IMR-90 (cell line): ENCODE data around the gene SLC6A15. TPM values are rescaled to one million over a fixed set of nuclear protein-coding genes. Genes with fewer than 3 reads are reported as not detected.

ENCODE experiments used
- ATAC-seq: fragments of 200-7000 bp; cut with Tn5 transposase; 2 replicates; pipeline ENCODE4 v1.9.1; 2020; ENCODE audit warnings: low read depth, mild to moderate bottlenecking, moderate library complexity
- BruUV-seq: library from RNA; stranded (reverse); fragments of 400-500 nt; replicated peaks from 2 replicates; lab custom pipeline; 2021; lab: Mats Ljungman, UMichigan
- CTCF ChIA-PET: fragments of 300-600 bp; formaldehyde crosslinking; extraction: SDS; loops from one replicate; lab custom pipeline; 2021; ENCODE audit warnings: antibody characterized with exemption; lab: Yijun Ruan, JAX
- POLR2A ChIA-PET: fragments of 300-600 bp; sonication (Branson Sonifier 250); formaldehyde crosslinking; loops from one replicate; lab custom pipeline; 2022; ENCODE audit warnings: antibody characterized with exemption; ENCODE audit not compliant: unreplicated experiment; lab: Charles Lee
- DNase-seq: peaks from one replicate; pipeline ENCODE4 v3.0.0; 2013
- H2AFZ ChIP-seq: replicated peaks from 2 replicates; pipeline ENCODE3; 2013; ENCODE audit warnings: low read length, mild to moderate bottlenecking; ENCODE audit not compliant: poor library complexity
- H2AK5ac ChIP-seq: 2 replicates; pipeline ENCODE4 v1.6.1; 2013; ENCODE audit warnings: low read depth, low read length, inconsistent platforms
- H2AK9ac ChIP-seq: replicated peaks from 2 replicates; pipeline ENCODE3; 2013; ENCODE audit warnings: mild to moderate bottlenecking, low read depth, low read length, moderate library complexity; ENCODE audit not compliant: poor library complexity
- H2BK120ac ChIP-seq: 2 replicates; pipeline ENCODE4 v1.6.1; 2013; ENCODE audit warnings: low read depth, low read length, inconsistent platforms
- H2BK15ac ChIP-seq: 3 replicates; pipeline ENCODE4 v1.6.1; 2013; ENCODE audit warnings: low read depth, low read length, inconsistent platforms
- H2BK20ac ChIP-seq: 2 replicates; pipeline ENCODE4 v1.6.1; 2013; ENCODE audit warnings: low read depth, mild to moderate bottlenecking, inconsistent platforms, low read length, moderate library complexity
- H2BK5ac ChIP-seq: 2 replicates; pipeline ENCODE4 v1.6.1; 2013; ENCODE audit warnings: mild to moderate bottlenecking, low read depth, low read length, inconsistent platforms; ENCODE audit not compliant: poor library complexity, severe bottlenecking
- H3K14ac ChIP-seq: replicated peaks from 2 replicates; pipeline ENCODE4 v1.6.1; 2013; ENCODE audit warnings: low read depth, low read length, inconsistent platforms
- H3K18ac ChIP-seq: 2 replicates; pipeline ENCODE4 v1.6.1; 2013; ENCODE audit warnings: low read depth, low read length, control low read depth
- H3K23ac ChIP-seq: 2 replicates; pipeline ENCODE4 v1.6.1; 2013; ENCODE audit warnings: low read depth, low read length, inconsistent platforms
- H3K27ac ChIP-seq: 2 replicates; pipeline ENCODE4 v1.5.1; 2013; ENCODE audit warnings: mild to moderate bottlenecking, control low read depth, low read length; ENCODE audit not compliant: insufficient read depth
- H3K27me3 ChIP-seq: 2 replicates; pipeline ENCODE4 v1.6.1; 2013; ENCODE audit warnings: low read length; ENCODE audit not compliant: control insufficient read depth, insufficient read depth
- H3K36me3 ChIP-seq: 2 replicates; pipeline ENCODE4 v1.6.1; 2013; ENCODE audit warnings: low read length, mixed read lengths; ENCODE audit not compliant: control insufficient read depth, insufficient read depth
- H3K4ac ChIP-seq: 2 replicates; pipeline ENCODE4 v1.6.1; 2013; ENCODE audit warnings: low read depth, low read length, inconsistent platforms
- H3K4me1 ChIP-seq: 2 replicates; pipeline ENCODE4 v1.6.1; 2013; ENCODE audit warnings: low read length, mixed read lengths; ENCODE audit not compliant: control insufficient read depth, insufficient read depth
- H3K4me2 ChIP-seq: 2 replicates; pipeline ENCODE4 v1.6.1; 2013; ENCODE audit warnings: low read depth, mild to moderate bottlenecking, control low read depth, low read length, moderate library complexity
- H3K4me3 ChIP-seq: 2 replicates; pipeline ENCODE4 v1.5.1; 2013; ENCODE audit warnings: low read depth, mild to moderate bottlenecking, control low read depth, low read length, moderate library complexity; ENCODE audit not compliant: insufficient read depth
- H3K56ac ChIP-seq: 2 replicates; pipeline ENCODE4 v1.6.1; 2013; ENCODE audit warnings: low read length, inconsistent platforms; ENCODE audit not compliant: insufficient read depth; ENCODE audit errors: extremely low read depth
- H3K79me1 ChIP-seq, 2 experiments: 2 replicates each; pipeline ENCODE4 v1.6.1; 2013; ENCODE audit warnings: low read length in 2 of 2, inconsistent platforms in 1 of 2, low read depth in 1 of 2
- H3K9ac ChIP-seq: 2 replicates; pipeline ENCODE4 v1.6.1; 2013; ENCODE audit warnings: low read depth, low read length, control low read depth
- H3K9me1 ChIP-seq: 2 replicates; pipeline ENCODE4 v1.6.1; 2013; ENCODE audit warnings: low read length, inconsistent platforms; ENCODE audit not compliant: insufficient read depth
- H3K9me3 ChIP-seq: 2 replicates; pipeline ENCODE4 v1.6.1; 2013; ENCODE audit warnings: low read length; ENCODE audit not compliant: control insufficient read depth, insufficient read depth
- H4K20me1 ChIP-seq: 2 replicates; pipeline ENCODE4 v1.6.1; 2013; ENCODE audit warnings: low read length, inconsistent platforms; ENCODE audit not compliant: insufficient read depth
- H4K5ac ChIP-seq: 2 replicates; pipeline ENCODE4 v1.6.1; 2013; ENCODE audit warnings: mild to moderate bottlenecking, low read depth, low read length, control low read depth
- H4K8ac ChIP-seq, 2 experiments: 2 replicates each; pipeline ENCODE4 v1.6.1; 2013; ENCODE audit warnings: low read depth in 2 of 2, low read length in 2 of 2, control low read depth in 1 of 2, inconsistent platforms in 1 of 2
- H4K91ac ChIP-seq: 2 replicates; pipeline ENCODE4 v1.6.1; 2013; ENCODE audit warnings: low read depth, low read length, inconsistent platforms; ENCODE audit not compliant: insufficient read depth
- BHLHE40 ChIP-seq: fragments of 150-350 bp; IDR thresholded peaks from 2 replicates; pipeline ENCODE4 v1.6.1; 2016; ENCODE audit warnings: mild to moderate bottlenecking, low read depth, low read length
- CHD1 ChIP-seq: IDR thresholded peaks from 2 replicates; pipeline ENCODE4 v1.6.1; 2012; ENCODE audit warnings: low read depth, low read length, improper control_type of control experiment
- NFE2L2 ChIP-seq: fragments of 150-350 bp; IDR thresholded peaks from 2 replicates; pipeline ENCODE4 v1.6.1; 2016; ENCODE audit warnings: low read depth, mild to moderate bottlenecking, low read length
- SMC3 ChIP-seq: fragments of 150-350 bp; IDR thresholded peaks from 2 replicates; pipeline ENCODE4 v1.6.1; 2016; ENCODE audit warnings: low read depth, mild to moderate bottlenecking, antibody characterized with exemption, low read length, moderate library complexity
- WGBS, 2 experiments: methylation state at CpG; one replicate each; pipeline versions ENCODE4 v1.1.5 to v1.1.7; 2013; ENCODE audit warnings: missing lambda C conversion rate in 2 of 2; ENCODE audit not compliant: insufficient read length in 1 of 2; ENCODE audit errors: extremely low coverage in 2 of 2; 5-methylcytosine and 5-hydroxymethylcytosine counted together
- dilution Hi-C: fragments of 300-500 bp; cut with HindIII; formaldehyde crosslinking; loops from one replicate; pipeline ENCODE4 v1.14.3; 2018; ENCODE audit warnings: low sequenced_read_pairs; ENCODE audit not compliant: unreplicated experiment
- in situ Hi-C: fragments of 300-500 bp; cut with MboI; formaldehyde crosslinking; loops from 3 replicates; pipeline ENCODE4 v1.14.3; 2019; ENCODE audit warnings: low sequenced_read_pairs, inconsistent platforms, mixed read lengths
- intact Hi-C: fragments of 100-400 bp; cut with micrococcal nuclease; formaldehyde crosslinking; loops from 2 replicates; pipeline ENCODE4 v1.10.0; 2022
- polyA plus RNA-seq, 3 experiments: library from polyadenylated mRNA; depleted of rRNA; stranded (reverse); fragments of >200 nt; gene quantifications; 2 replicates each; pipeline ENCODE4 v1.2.3, GENCODE V29; 2012; ENCODE audit warnings: low replicate concordance in 1 of 3
- total RNA-seq: library from RNA; depleted of rRNA; stranded (reverse); fragments of >200 nt; gene quantifications from 2 replicates; pipeline ENCODE4 v1.2.3, GENCODE V29; 2012

The SLC6A15 gene
- total and polyA plus RNA-seq, 2 of the 4 experiments (the other 2 are of a cell fraction) = 0.32 to 0.72 TPM

GRCh38 chr12:84813780-84814663 lies 98.6 kb downstream of the SLC6A15 start:
- Histone ChIP-seq H3K56ac (no peak overlapping the region), H2BK15ac (no peak overlapping the region), H3K79me1 (no peaks in the 10 kb centered on the region), H3K27me3 (no peaks in the 10 kb centered on the region), H4K91ac (no peak overlapping the region), H2BK120ac (no peak overlapping the region), H3K18ac (no peak overlapping the region), H3K4me2 (no peak overlapping the region), H3K4me1 (no peaks in the 10 kb centered on the region), H2AK9ac (no peak overlapping the region), H2BK5ac (no peak overlapping the region), H3K9me1 (no peaks in the 10 kb centered on the region), H2AFZ (no peak overlapping the region), H3K4ac (no peak overlapping the region), H3K4me3 (no peak overlapping the region), H3K36me3 (no peaks in the 10 kb centered on the region), H4K20me1 (no peaks in the 10 kb centered on the region), H4K8ac (no peak overlapping the region), H2AK5ac (no peak overlapping the region), H3K9ac (no peak overlapping the region), H3K27ac (no peak overlapping the region), H3K14ac (no peak overlapping the region), H3K9me3 (no peaks in the 10 kb centered on the region), H3K23ac (no peak overlapping the region), H4K5ac (no peak overlapping the region), H2BK20ac (no peak overlapping the region)
- no peak for ATAC-seq
- intact Hi-C loops (no loop called here), in situ Hi-C loops (no loop called here), dilution Hi-C loops (no loop called here)
- WGBS, 2 experiments = no CpG with 5 or more reads among the region's 1 CpG
- POLR2A ChIA-PET = no interaction called here
- CTCF ChIA-PET = no interaction called here
- TF ChIP-seq SMC3 (no peak), NFE2L2 (no peak), BHLHE40 (no peak), CHD1 (no peak)
- no peak for DNase-seq
- BruUV-seq = no TSS peak
